ENCODE measurements around the gene ALDH3B2.

Gene ALDH3B2

GRCh38 chr11:67700548-67701262 is 26.3 kb upstream of the ALDH3B2 start:
- Histone ChIP-seq H3K4me1 (ENCODE audit: control insufficient read depth in 1 of 2, insufficient read depth in 2 of 2, low read length in 2 of 2) (no peaks in the 10 kb centered on the region), H3K9me3 (ENCODE audit: control insufficient read depth in 1 of 2, low read length in 2 of 2) (no peaks in the 10 kb centered on the region), H3K27ac (ENCODE audit: low read length) (no peak overlapping the region)

GRCh38 chr11:67700141-67700540 is 25.7 kb upstream of the ALDH3B2 start:
- H3K36me3 ChIP-seq (ENCODE audit: control insufficient read depth in 1 of 2, insufficient read depth in 2 of 2, low read length in 2 of 2), result no peaks in the 10 kb centered on the region
- H3K4me3 ChIP-seq (ENCODE audit: low read depth in 1 of 2, low read length in 2 of 2), result no peak overlapping the region
- no peak overlapping the region for H3K27ac ChIP-seq (ENCODE audit: low read length)
- no peaks in the 10 kb centered on the region for H3K4me1 ChIP-seq (ENCODE audit: control insufficient read depth in 1 of 2, insufficient read depth in 2 of 2, low read length in 2 of 2)
- H3K9me3 ChIP-seq (ENCODE audit: control insufficient read depth in 1 of 2, low read length in 2 of 2), result no peaks in the 10 kb centered on the region
- no peaks in the 10 kb centered on the region for H3K27me3 ChIP-seq (ENCODE audit: low read depth, low read length)

More at GRCh38 chr11:67700548-67701262, 26.3 kb upstream of the ALDH3B2 start:
- no peaks in the 10 kb centered on the region for H3K27me3 ChIP-seq (ENCODE audit: low read depth, low read length)
- no peaks in the 10 kb centered on the region for H3K36me3 ChIP-seq (ENCODE audit: control insufficient read depth in 1 of 2, insufficient read depth in 2 of 2, low read length in 2 of 2)
- H3K4me3 ChIP-seq (ENCODE audit: low read depth in 1 of 2, low read length in 2 of 2), result no peak overlapping the region

GRCh38 chr11:67699521-67699920 is 25.1 kb upstream of the ALDH3B2 start:
- Histone ChIP-seq H3K27me3 (ENCODE audit: low read depth, low read length) (no peaks in the 10 kb centered on the region), H3K4me3 (ENCODE audit: low read depth in 1 of 2, low read length in 2 of 2) (no peak overlapping the region), H3K9me3 (ENCODE audit: control insufficient read depth in 1 of 2, low read length in 2 of 2) (no peaks in the 10 kb centered on the region), H3K27ac (ENCODE audit: low read length) (no peak overlapping the region), H3K4me1 (ENCODE audit: control insufficient read depth in 1 of 2, insufficient read depth in 2 of 2, low read length in 2 of 2) (no peaks in the 10 kb centered on the region), H3K36me3 (ENCODE audit: control insufficient read depth in 1 of 2, insufficient read depth in 2 of 2, low read length in 2 of 2) (no peaks in the 10 kb centered on the region)

GRCh38 chr11:67698247-67698646 is 23.8 kb upstream of the ALDH3B2 start:
- H3K4me1 ChIP-seq (ENCODE audit: control insufficient read depth in 1 of 2, insufficient read depth in 2 of 2, low read length in 2 of 2), result no peaks in the 10 kb centered on the region
- no peak overlapping the region for H3K27ac ChIP-seq (ENCODE audit: low read length)
- H3K4me3 ChIP-seq (ENCODE audit: low read depth in 1 of 2, low read length in 2 of 2), result no peak overlapping the region
- H3K9me3 ChIP-seq (ENCODE audit: control insufficient read depth in 1 of 2, low read length in 2 of 2), result no peaks in the 10 kb centered on the region
- H3K27me3 ChIP-seq (ENCODE audit: low read depth, low read length), result no peaks in the 10 kb centered on the region
- H3K36me3 ChIP-seq (ENCODE audit: control insufficient read depth in 1 of 2, insufficient read depth in 2 of 2, low read length in 2 of 2), result no peaks in the 10 kb centered on the region

- Histone ChIP-seq H3K4me1 (ENCODE audit: control insufficient read depth in 1 of 2, insufficient read depth in 2 of 2, low read length in 2 of 2) (no peaks in the 10 kb centered on the region), H3K36me3 (ENCODE audit: control insufficient read depth in 1 of 2, insufficient read depth in 2 of 2, low read length in 2 of 2) (no peaks in the 10 kb centered on the region), H3K4me3 (ENCODE audit: low read depth in 1 of 2, low read length in 2 of 2) (no peak overlapping the region), H3K9me3 (ENCODE audit: control insufficient read depth in 1 of 2, low read length in 2 of 2) (no peaks in the 10 kb centered on the region), H3K27me3 (ENCODE audit: low read depth, low read length) (no peaks in the 10 kb centered on the region), H3K27ac (ENCODE audit: low read length) (no peak overlapping the region)
These were observed 23.4 kb upstream of the ALDH3B2 start for GRCh38 chr11:67697846-67698245.

- Histone ChIP-seq H3K27me3 (ENCODE audit: low read depth, low read length) (no peaks in the 10 kb centered on the region), H3K27ac (ENCODE audit: low read length) (no peak overlapping the region), H3K36me3 (ENCODE audit: control insufficient read depth in 1 of 2, insufficient read depth in 2 of 2, low read length in 2 of 2) (no peaks in the 10 kb centered on the region), H3K4me3 (ENCODE audit: low read depth in 1 of 2, low read length in 2 of 2) (no peak overlapping the region), H3K9me3 (ENCODE audit: control insufficient read depth in 1 of 2, low read length in 2 of 2) (no peaks in the 10 kb centered on the region), H3K4me1 (ENCODE audit: control insufficient read depth in 1 of 2, insufficient read depth in 2 of 2, low read length in 2 of 2) (no peaks in the 10 kb centered on the region)
These were observed 22.6 kb upstream of the ALDH3B2 start for GRCh38 chr11:67696998-67697397.

- H3K4me1 ChIP-seq (ENCODE audit: control insufficient read depth in 1 of 2, insufficient read depth in 2 of 2, low read length in 2 of 2), result no peaks in the 10 kb centered on the region
These were observed 21.2 kb upstream of the ALDH3B2 start for GRCh38 chr11:67695606-67696005.

GRCh38 chr11:67694875-67695555 is 20.6 kb upstream of the ALDH3B2 start:
- Histone ChIP-seq H3K27ac (ENCODE audit: low read length) (no peak overlapping the region), H3K36me3 (ENCODE audit: control insufficient read depth in 1 of 2, insufficient read depth in 2 of 2, low read length in 2 of 2) (no peaks in the 10 kb centered on the region), H3K9me3 (ENCODE audit: control insufficient read depth in 1 of 2, low read length in 2 of 2) (no peaks in the 10 kb centered on the region), H3K4me1 (ENCODE audit: control insufficient read depth in 1 of 2, insufficient read depth in 2 of 2, low read length in 2 of 2) (no peaks in the 10 kb centered on the region), H3K4me3 (ENCODE audit: low read depth in 1 of 2, low read length in 2 of 2) (no peak overlapping the region), H3K27me3 (ENCODE audit: low read depth, low read length) (no peaks in the 10 kb centered on the region)

More at GRCh38 chr11:67695606-67696005, 21.2 kb upstream of the ALDH3B2 start:
- Histone ChIP-seq H3K27me3 (ENCODE audit: low read depth, low read length) (no peaks in the 10 kb centered on the region), H3K27ac (ENCODE audit: low read length) (no peak overlapping the region), H3K4me3 (ENCODE audit: low read depth in 1 of 2, low read length in 2 of 2) (no peak overlapping the region), H3K9me3 (ENCODE audit: control insufficient read depth in 1 of 2, low read length in 2 of 2) (no peaks in the 10 kb centered on the region), H3K36me3 (ENCODE audit: control insufficient read depth in 1 of 2, insufficient read depth in 2 of 2, low read length in 2 of 2) (no peaks in the 10 kb centered on the region)

GRCh38 chr11:67691149-67691548 is 16.7 kb upstream of the ALDH3B2 start:
- Histone ChIP-seq H3K4me1 (ENCODE audit: control insufficient read depth in 1 of 2, insufficient read depth in 2 of 2, low read length in 2 of 2) (no peaks in the 10 kb centered on the region), H3K9me3 (ENCODE audit: control insufficient read depth in 1 of 2, low read length in 2 of 2) (no peaks in the 10 kb centered on the region), H3K4me3 (ENCODE audit: low read depth in 1 of 2, low read length in 2 of 2) (no peak overlapping the region), H3K27me3 (ENCODE audit: low read depth, low read length) (no peaks in the 10 kb centered on the region), H3K27ac (ENCODE audit: low read length) (no peak overlapping the region), H3K36me3 (ENCODE audit: control insufficient read depth in 1 of 2, insufficient read depth in 2 of 2, low read length in 2 of 2) (no peaks in the 10 kb centered on the region)

GRCh38 chr11:67689178-67689577 is 14.8 kb upstream of the ALDH3B2 start:
- Histone ChIP-seq H3K27me3 (ENCODE audit: low read depth, low read length) (no peaks in the 10 kb centered on the region), H3K27ac (ENCODE audit: low read length) (no peak overlapping the region), H3K36me3 (ENCODE audit: control insufficient read depth in 1 of 2, insufficient read depth in 2 of 2, low read length in 2 of 2) (no peaks in the 10 kb centered on the region), H3K4me3 (ENCODE audit: low read depth in 1 of 2, low read length in 2 of 2) (no peak overlapping the region), H3K9me3 (ENCODE audit: control insufficient read depth in 1 of 2, low read length in 2 of 2) (no peaks in the 10 kb centered on the region), H3K4me1 (ENCODE audit: control insufficient read depth in 1 of 2, insufficient read depth in 2 of 2, low read length in 2 of 2) (no peaks in the 10 kb centered on the region)

- no peak overlapping the region for H3K27ac ChIP-seq (ENCODE audit: low read length)
- H3K9me3 ChIP-seq (ENCODE audit: control insufficient read depth in 1 of 2, low read length in 2 of 2), result no peaks in the 10 kb centered on the region
- no peaks in the 10 kb centered on the region for H3K36me3 ChIP-seq (ENCODE audit: control insufficient read depth in 1 of 2, insufficient read depth in 2 of 2, low read length in 2 of 2)
- no peaks in the 10 kb centered on the region for H3K27me3 ChIP-seq (ENCODE audit: low read depth, low read length)
- H3K4me1 ChIP-seq (ENCODE audit: control insufficient read depth in 1 of 2, insufficient read depth in 2 of 2, low read length in 2 of 2), result no peaks in the 10 kb centered on the region
- no peak overlapping the region for H3K4me3 ChIP-seq (ENCODE audit: low read depth in 1 of 2, low read length in 2 of 2)
These were observed 13.6 kb upstream of the ALDH3B2 start for GRCh38 chr11:67687986-67688385.

All from muscle layer of duodenum (tissue), 2 donors.